ENCODE measurements around the gene LRRC23.

DNA sequence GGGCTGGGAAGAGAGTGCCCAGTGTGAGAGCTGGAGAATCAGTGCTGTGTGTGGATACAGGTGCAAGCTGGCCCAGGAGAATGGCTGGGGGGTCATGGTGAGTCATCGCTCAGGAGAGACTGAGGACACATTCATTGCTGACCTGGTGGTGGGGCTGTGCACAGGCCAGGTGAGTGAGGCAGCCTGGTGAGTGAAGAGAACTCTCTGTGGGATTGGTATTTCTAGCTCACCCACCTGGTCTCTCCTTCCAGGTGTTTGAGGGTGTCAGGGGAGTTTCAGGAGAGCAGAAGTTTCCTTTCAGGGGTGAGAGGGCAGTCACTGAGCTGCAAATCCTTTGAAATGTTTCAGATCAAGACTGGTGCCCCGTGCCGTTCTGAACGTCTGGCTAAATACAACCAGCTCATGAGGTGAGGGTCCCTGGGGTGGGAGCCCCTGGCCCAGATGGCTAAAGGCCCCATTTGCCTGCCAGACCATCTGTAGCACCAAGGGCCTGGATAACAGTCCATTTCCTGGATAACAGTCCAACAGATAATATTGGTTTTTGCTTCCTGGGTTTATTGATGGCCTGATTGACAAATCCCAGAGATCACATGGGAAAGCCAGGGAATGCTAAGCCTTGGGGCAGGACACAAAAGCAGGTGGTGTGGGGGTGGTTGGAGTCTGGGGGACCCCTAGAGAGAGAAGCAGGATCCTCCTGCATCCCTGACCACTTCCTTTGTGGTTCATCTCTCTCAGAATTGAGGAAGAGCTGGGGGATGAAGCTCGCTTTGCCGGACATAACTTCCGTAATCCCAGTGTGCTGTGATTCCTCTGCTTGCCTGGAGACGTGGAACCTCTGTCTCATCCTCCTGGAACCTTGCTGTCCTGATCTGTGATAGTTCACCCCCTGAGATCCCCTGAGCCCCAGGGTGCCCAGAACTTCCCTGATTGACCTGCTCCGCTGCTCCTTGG lies 17.6 kb downstream of the LRRC23 start:
- TF ChIP-seq, protein P1, sequence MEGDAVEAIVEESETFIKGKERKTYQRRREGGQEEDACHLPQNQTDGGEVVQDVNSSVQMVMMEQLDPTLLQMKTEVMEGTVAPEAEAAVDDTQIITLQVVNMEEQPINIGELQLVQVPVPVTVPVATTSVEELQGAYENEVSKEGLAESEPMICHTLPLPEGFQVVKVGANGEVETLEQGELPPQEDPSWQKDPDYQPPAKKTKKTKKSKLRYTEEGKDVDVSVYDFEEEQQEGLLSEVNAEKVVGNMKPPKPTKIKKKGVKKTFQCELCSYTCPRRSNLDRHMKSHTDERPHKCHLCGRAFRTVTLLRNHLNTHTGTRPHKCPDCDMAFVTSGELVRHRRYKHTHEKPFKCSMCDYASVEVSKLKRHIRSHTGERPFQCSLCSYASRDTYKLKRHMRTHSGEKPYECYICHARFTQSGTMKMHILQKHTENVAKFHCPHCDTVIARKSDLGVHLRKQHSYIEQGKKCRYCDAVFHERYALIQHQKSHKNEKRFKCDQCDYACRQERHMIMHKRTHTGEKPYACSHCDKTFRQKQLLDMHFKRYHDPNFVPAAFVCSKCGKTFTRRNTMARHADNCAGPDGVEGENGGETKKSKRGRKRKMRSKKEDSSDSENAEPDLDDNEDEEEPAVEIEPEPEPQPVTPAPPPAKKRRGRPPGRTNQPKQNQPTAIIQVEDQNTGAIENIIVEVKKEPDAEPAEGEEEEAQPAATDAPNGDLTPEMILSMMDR (IDR thresholded peaks at IDR 0.05) = no peak
- TF ChIP-seq POLR2A (IDR thresholded peaks at IDR 0.05) = no peak

Data from Peyer's patch (tissue), 4 donors.